Mesodermal cell (in vitro differentiated cells): ENCODE measurements around the gene NSL1.

ENCODE experiments used
- H3K27ac ChIP-seq: 2 replicates; pipeline ENCODE4 v1.7.0; 2013; ENCODE audit warnings: mild to moderate bottlenecking, low read depth, low read length, moderate library complexity; ENCODE audit not compliant: severe bottlenecking
- H3K36me3 ChIP-seq: 2 replicates; pipeline ENCODE4 v1.7.1; 2013; ENCODE audit warnings: mild to moderate bottlenecking, low read length, moderate library complexity; ENCODE audit not compliant: control insufficient read depth, insufficient read depth
- H3K4me1 ChIP-seq: one replicate; pipeline ENCODE4 v1.7.1; 2013; ENCODE audit warnings: mild to moderate bottlenecking, low read length; ENCODE audit not compliant: insufficient read depth, control insufficient read depth, poor library complexity, severe bottlenecking
- H3K4me3 ChIP-seq: 2 replicates; pipeline ENCODE4 v1.7.0; 2013; ENCODE audit warnings: low read length, control low read depth, mild to moderate bottlenecking; ENCODE audit not compliant: insufficient read depth, poor library complexity, severe bottlenecking; ENCODE audit errors: extremely low read depth
- H3K9me3 ChIP-seq: 2 replicates; pipeline ENCODE4 v1.7.1; 2013; ENCODE audit warnings: mild to moderate bottlenecking, low read length, moderate library complexity; ENCODE audit not compliant: control insufficient read depth
- WGBS, 2 experiments: methylation state at CpG; one replicate each; pipeline ENCODE4 v1.1.5; 2013; ENCODE audit warnings: missing lambda C conversion rate in 2 of 2; ENCODE audit not compliant: insufficient coverage in 2 of 2; 5-methylcytosine and 5-hydroxymethylcytosine counted together

NSL1 gene

DNA sequence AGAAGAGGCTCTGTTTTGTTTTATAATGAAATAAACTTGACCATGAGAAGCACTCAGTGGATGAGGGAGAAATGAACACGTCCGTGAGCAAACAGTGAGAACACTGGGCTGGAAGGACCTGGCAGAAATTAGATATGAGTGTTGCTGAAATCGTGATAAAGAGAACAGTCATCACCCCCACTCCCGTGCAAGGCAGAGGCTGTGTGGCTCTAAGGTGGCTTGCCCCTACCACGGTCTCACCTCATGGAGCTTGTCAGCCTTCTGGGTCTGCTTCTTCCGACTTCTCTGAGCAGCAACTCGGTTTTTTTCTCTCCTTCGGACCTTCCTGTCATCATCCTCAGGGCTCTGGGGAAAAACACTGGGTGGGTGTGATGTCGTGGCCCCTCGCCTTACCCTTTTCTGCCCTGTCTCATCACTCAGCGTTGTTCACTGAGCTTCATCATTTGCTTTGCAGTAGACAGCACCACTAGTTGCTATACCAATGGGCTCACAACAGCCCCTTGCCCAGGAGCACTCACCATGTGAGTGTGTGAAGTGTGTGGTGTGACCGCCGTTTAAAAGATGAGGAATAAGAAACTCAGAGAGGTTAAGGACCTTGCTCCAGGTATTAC is 94.8 kb downstream of the NSL1 start:
- Histone ChIP-seq H3K4me3 (no peak overlapping the region), H3K4me1 (no peaks in the 10 kb centered on the region), H3K27ac (no peak overlapping the region), H3K9me3 (no peaks in the 10 kb centered on the region), H3K36me3 (no peaks in the 10 kb centered on the region)
- WGBS, 2 experiments: 79 to 83% methylated on average over 8 to 12 of the region's 13 CpGs

DNA sequence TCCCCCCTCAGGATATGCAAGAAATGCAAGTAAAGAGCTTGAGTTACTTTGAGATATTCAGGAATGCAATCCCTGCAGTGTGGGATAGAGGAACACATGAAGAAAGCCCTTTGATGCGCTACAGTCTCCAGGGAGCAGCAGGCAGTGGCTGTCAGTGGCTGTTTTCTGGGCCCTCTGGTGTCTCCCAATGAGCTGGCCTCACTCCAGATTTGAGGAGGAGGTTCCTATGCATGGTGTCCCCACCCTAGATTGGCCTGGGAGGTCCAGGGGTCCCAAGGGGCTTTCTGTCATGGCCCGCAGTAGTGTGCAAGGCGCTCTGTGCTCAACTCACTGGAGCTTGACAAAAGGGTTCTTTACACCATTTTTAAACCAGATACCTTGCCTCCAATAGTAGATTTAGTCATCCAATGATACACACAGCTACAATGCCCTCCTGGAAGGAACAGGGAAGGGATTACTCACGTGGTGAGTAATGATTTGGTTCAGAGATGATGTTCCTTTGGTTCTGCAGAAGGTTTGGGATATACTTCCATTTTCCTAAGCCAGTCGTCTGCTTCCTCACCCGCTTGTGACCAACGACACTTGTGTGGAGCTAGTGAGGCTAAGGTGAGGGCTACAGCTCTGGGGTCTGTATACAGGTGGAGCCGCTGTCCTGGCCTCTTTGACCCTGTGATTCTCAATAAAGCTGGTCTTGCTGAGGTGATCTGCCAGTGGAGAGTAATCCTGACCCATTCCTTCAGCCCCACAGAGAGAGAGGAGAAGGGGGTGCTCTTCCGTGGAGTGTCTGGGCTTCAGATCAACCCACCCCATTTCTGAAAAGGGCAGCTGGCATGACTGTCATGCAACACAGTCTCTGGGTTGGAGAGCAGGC is 98.6 kb downstream of the NSL1 start:
- Histone ChIP-seq H3K4me1 (no peaks in the 10 kb centered on the region), H3K9me3 (no peaks in the 10 kb centered on the region), H3K27ac (no peak overlapping the region), H3K36me3 (no peaks in the 10 kb centered on the region), H3K4me3 (no peak overlapping the region)
- 96 to 97% methylated on average over 6 of the region's 9 CpGs for WGBS, 2 experiments

DNA sequence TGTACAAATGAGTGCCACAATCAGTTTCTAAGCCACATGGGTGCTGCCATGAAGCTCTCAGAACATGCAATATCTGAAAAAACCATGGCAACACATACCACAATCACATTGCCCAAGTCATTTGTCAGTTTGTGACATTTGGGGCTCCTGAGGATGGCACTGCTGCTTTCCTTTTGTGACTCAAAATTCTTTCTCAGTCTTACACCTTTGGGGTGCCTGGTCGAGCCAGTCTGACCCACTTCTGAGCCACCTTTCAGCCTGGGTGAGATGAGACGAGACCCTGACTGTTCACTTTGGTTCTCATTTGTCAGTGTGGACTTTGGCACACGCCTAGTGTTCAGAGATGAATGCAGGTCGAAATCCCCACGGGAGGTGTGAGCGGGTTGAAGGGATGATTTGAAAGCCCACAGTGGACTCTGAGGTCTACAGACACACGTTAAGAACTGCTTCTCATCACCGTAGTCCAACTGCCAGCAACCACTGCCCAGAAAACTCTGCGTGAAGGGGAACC is 100.0 kb downstream of the NSL1 start:
- Histone ChIP-seq H3K4me3 (no peak overlapping the region), H3K4me1 (no peaks in the 10 kb centered on the region), H3K36me3 (no peaks in the 10 kb centered on the region), H3K27ac (no peak overlapping the region), H3K9me3 (no peaks in the 10 kb centered on the region)
- 85 to 93% methylated on average over 8 of the region's 9 CpGs for WGBS, 2 experiments

DNA sequence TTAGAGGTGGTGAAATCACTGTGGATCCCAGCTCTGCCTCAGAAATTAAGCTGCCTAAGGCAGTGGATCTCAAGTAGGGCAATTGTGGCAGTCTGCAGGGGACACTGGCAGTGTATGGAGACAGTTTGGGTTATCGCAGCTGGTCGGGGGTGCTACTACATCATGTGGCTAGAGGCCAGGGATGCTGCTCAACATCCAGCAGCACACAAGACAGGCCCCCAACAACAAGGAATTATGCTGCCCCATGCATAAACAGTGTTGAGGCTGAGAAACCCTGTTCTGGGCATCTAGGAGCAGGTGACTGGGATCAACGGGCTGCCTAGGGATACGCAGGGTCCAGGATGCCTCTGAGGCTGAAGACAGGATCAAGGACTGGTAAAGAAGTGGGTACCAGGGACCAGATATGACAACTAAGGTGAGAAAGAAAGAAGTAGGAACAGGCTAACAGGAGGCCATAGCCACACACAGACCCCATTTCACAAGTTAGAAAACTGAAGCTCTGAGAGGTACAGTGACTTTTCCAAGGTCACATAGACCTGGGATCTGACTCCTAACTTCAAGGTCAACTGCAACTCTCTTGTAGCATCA is 100.7 kb downstream of the NSL1 start:
- H3K9me3 ChIP-seq: no peaks in the 10 kb centered on the region
- 94% methylated on average over 3 of the region's 4 CpGs for WGBS, 2 experiments
- H3K4me3 ChIP-seq: no peak overlapping the region
- no peaks in the 10 kb centered on the region for H3K36me3 ChIP-seq
- no peak overlapping the region for H3K27ac ChIP-seq
- no peaks in the 10 kb centered on the region for H3K4me1 ChIP-seq

DNA sequence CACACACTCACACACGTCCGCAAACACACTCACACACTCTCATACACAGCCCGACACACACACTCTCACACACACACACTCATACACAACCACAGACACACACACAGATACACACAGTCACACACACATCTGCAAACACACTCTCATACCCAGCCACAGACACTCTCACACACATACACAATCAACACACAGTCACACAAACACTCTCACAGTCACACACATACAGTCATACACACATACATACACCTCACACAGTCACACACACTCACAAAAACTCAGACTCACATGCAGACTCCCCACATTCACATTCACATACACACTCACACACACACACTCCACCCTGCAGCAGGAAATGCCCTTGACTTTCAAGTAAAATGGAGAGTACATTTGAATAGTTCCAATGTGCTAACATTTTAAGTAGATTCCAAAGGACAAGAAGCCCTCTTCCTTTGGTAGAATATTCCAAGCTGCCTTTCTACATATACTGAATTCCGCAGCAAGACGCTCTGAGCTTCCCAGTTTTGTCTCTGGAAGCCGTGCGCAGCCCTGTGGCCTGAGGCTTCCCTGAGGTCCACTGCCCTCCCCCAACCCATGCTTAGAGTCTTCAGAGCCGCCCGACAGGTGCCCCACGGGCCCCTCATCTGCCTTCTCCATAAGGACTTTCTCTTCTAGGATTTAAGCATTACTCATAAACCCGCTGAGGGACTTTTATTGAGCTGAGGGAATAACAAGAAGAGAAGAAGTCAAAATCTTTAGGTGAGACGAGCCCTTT is 101.6 kb downstream of the NSL1 start:
- Histone ChIP-seq H3K9me3 (no peaks in the 10 kb centered on the region), H3K4me3 (no peak overlapping the region)
- 72 to 75% methylated on average over 7 to 9 of the region's 12 CpGs for WGBS, 2 experiments

DNA sequence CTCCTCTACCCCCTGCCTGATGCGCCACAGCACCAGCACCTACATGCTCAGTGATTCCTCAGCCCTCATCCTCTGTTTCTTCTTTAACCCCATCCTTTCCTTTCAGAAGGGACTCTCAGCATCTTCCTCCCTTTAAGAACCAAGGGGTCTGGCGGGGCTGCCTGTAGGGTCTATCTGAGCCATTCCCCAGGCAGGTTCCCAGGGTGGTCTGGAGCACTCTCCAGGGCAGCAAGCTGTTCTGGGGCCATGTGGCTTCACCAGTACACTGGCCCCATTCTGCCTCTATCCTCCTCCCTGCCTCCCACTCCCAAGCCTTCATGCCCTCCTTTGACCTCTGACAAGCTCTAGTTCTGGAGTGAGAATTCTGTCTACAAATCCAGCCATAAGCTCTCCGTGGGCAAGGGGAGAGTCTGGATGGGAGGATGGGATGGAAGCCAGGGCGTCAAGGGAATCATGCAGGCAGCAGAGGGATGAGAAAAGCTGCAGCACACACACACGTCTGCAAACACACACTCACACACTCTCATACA is 102.3 kb downstream of the NSL1 start:
- Histone ChIP-seq H3K9me3 (no peaks in the 10 kb centered on the region), H3K36me3 (no peaks in the 10 kb centered on the region), H3K4me3 (no peak overlapping the region), H3K27ac (no peak overlapping the region), H3K4me1 (no peaks in the 10 kb centered on the region)
- 63 to 87% methylated on average over 2 of the region's 5 CpGs for WGBS, 2 experiments

More for the DNA sequence above, 101.6 kb downstream of the NSL1 start:
- Histone ChIP-seq H3K36me3 (no peaks in the 10 kb centered on the region), H3K27ac (no peak overlapping the region), H3K4me1 (no peaks in the 10 kb centered on the region)

DNA sequence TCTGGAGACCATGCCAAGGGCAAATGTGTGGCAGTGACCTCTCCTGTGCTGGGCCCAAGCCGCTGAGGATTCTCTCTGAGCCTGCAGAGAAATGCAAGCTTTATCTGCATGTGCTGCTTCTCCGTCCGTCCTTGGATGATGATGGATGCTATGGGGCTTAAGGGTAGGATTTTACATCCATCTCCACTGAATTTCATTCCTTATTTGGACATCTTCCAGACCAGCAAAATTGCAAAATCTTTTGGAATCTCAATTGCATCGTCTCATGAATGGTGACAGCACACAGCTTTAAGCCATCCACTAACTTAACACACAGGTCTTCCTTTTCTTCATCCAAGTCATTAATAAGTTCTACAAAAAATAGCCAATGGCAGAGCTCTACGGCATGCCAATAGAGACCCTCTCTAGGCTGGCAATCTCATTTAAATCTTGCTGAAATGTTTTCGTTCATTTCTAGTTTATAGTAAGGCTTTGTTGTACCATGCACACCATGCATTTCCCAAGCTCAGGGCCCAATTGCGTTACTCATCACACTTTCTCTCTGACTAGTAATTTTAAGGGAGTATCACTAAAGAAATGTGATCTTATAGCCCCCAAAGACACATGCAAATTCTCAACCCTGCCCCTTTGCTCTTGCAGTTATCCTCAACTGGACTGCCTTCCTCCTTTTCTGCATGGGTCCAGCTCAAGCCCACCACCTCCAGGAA is 103.1 kb downstream of the NSL1 start:
- Histone ChIP-seq H3K9me3 (no peaks in the 10 kb centered on the region), H3K27ac (no peak overlapping the region), H3K36me3 (no peaks in the 10 kb centered on the region), H3K4me3 (no peak overlapping the region), H3K4me1 (no peaks in the 10 kb centered on the region)
- 86 to 94% methylated on average over 3 of the region's 7 CpGs for WGBS, 2 experiments

DNA sequence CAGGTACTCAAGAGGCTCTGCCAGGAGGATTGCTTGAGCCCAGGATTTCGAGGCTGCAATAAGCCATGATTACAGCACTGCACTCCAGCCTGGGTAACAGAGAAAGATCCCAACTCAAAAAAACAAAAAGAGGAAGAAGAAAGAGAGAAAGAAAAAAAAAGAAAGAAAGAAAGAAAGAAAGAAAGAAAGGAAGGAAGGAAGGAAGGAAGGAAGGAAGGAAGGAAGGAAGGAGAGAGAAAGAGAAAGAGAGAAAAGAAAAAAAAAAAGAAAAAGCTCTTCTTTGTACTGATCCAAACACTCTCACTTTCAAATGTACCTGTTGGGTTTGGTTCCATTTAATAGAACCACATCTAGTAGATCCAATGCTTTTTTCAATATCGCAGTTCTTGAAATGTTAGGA is 103.8 kb downstream of the NSL1 start:
- 91 to 100% methylated on average over 1 to 2 of the region's 2 CpGs for WGBS, 2 experiments

DNA sequence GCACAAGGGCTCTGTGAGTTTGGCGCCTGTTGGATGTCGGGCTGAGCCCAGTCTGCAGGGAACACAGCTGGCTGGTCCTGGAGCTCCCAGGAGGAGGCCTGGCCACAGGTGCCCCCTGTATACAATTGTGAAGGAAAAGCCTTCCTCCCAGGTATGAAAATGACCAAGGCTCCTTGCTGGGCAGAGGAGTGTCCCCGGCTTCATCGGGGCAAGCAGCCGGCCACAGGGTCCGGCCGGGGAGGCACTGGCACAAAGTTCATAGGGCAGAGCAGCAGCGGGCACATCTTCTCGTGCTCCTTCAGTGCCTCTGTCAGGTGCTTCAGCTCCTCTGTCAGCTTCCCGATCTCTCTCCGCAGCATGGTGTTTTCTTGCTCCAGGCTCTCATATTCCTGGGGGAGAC is 105.0 kb downstream of the NSL1 start:
- WGBS, 2 experiments: 94 to 99% methylated on average over 10 to 11 of the region's 11 CpGs
- Histone ChIP-seq H3K4me1 (no peaks in the 10 kb centered on the region), H3K9me3 (no peaks in the 10 kb centered on the region), H3K36me3 (no peaks in the 10 kb centered on the region), H3K27ac (no peak overlapping the region), H3K4me3 (no peak overlapping the region)

More for the DNA sequence above, 103.8 kb downstream of the NSL1 start:
- Histone ChIP-seq H3K36me3 (no peaks in the 10 kb centered on the region), H3K27ac (no peak overlapping the region), H3K9me3 (no peaks in the 10 kb centered on the region), H3K4me3 (no peak overlapping the region), H3K4me1 (no peaks in the 10 kb centered on the region)

DNA sequence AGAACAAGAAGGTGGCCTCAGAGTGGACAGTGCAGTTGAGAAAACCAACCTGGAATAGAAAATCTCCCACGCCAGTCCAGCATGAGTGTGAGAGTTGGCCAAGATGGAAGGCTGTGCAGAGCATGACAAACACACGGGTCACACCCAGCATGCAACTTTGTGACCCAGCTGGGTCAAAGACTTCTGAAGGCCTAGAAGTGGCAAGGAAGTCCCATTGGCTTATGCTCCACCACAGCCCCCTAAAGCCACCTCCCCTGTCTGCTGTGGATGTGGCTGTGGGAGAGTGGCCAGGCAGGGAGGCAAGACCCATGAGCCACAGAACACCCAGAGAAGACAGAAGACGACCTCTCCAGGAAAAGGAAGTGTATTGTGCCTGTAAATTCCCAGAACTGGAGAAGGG is 105.5 kb downstream of the NSL1 start:
- Histone ChIP-seq H3K27ac (no peak overlapping the region), H3K9me3 (no peaks in the 10 kb centered on the region), H3K4me1 (no peaks in the 10 kb centered on the region), H3K4me3 (no peak overlapping the region), H3K36me3 (no peaks in the 10 kb centered on the region)
- WGBS, 2 experiments: 81 to 96% methylated on average over 3 of the region's 3 CpGs
